Karpas-422 (cell line): ENCODE measurements around the gene CALHM6. TPM values are rescaled to one million over a fixed set of nuclear protein-coding genes. Genes with fewer than 3 reads are reported as not detected.

ENCODE experiments used
- DNase-seq: peaks from one replicate; pipeline ENCODE4 v3.0.0-alpha.2; 2015
- H2AFZ ChIP-seq: fragments of 200-600 bp; sonication (generic); 2 replicates; pipeline ENCODE4 v1.6.1; 2014; ENCODE audit warnings: antibody characterized with exemption, low read length, mixed read lengths
- H3K27ac ChIP-seq: fragments of 200-600 bp; sonication (generic); 2 replicates; pipeline ENCODE4 v1.5.1; 2014; ENCODE audit warnings: mild to moderate bottlenecking, low read length, moderate library complexity
- H3K27me3 ChIP-seq: fragments of 200-600 bp; sonication (generic); 2 replicates; pipeline ENCODE4 v1.6.1; 2014; ENCODE audit warnings: low read length, mixed read lengths
- H3K36me3 ChIP-seq: fragments of 200-600 bp; sonication (generic); 2 replicates; pipeline ENCODE4 v1.6.1; 2014; ENCODE audit warnings: low read length, mixed read lengths; ENCODE audit not compliant: insufficient read depth
- H3K4me1 ChIP-seq: fragments of 200-600 bp; sonication (generic); 2 replicates; pipeline ENCODE4 v1.6.1; 2014; ENCODE audit warnings: mild to moderate bottlenecking, low read length, mixed read lengths
- H3K4me2 ChIP-seq: fragments of 200-600 bp; sonication (generic); 2 replicates; pipeline ENCODE4 v1.6.1; 2014; ENCODE audit warnings: low read length, low read depth, mild to moderate bottlenecking; ENCODE audit not compliant: poor library complexity, severe bottlenecking
- H3K4me3 ChIP-seq: fragments of 200-600 bp; sonication (generic); 2 replicates; pipeline ENCODE4 v1.5.1; 2014; ENCODE audit warnings: mild to moderate bottlenecking, antibody characterized with exemption, low read length, mixed read lengths
- H3K79me2 ChIP-seq: fragments of 200-600 bp; sonication (generic); 2 replicates; pipeline ENCODE4 v1.6.1; 2014; ENCODE audit warnings: mild to moderate bottlenecking, low read length, mixed read lengths
- H3K9ac ChIP-seq: fragments of 200-600 bp; sonication (generic); 2 replicates; pipeline ENCODE4 v1.6.0; 2014; ENCODE audit warnings: low read length
- H3K9me2 ChIP-seq: fragments of 200-600 bp; sonication (generic), shearing (Covaris generic); replicated peaks from 2 replicates; pipeline ENCODE4 v1.6.0; 2014; ENCODE audit warnings: mild to moderate bottlenecking, low read length, moderate library complexity; ENCODE audit not compliant: insufficient read depth
- H3K9me3 ChIP-seq: fragments of 300-700, 200-600 bp; sonication (generic); 2 replicates; pipeline ENCODE4 v1.6.1; 2014; ENCODE audit warnings: low read length, mixed read lengths
- H4K20me1 ChIP-seq: fragments of 200-600 bp; sonication (generic); 2 replicates; pipeline ENCODE4 v1.6.1; 2014; ENCODE audit warnings: mild to moderate bottlenecking, antibody characterized with exemption, low read length, low read depth; ENCODE audit not compliant: insufficient read depth
- total RNA-seq: library from RNA; depleted of rRNA; stranded (reverse); fragments of >200 nt; shearing (Covaris generic); gene quantifications from 2 replicates; pipeline ENCODE4 v1.2.3, GENCODE V29; 2014; ENCODE audit warnings: low replicate concordance

CALHM6 gene
- total RNA-seq, 1 experiment from 2014 or later, result not detected

GRCh38 chr6:116458264-116458663, 2.9 kb upstream of the CALHM6 start:
- Histone ChIP-seq H3K36me3 (no peaks in the 10 kb centered on the region), H3K4me2 (no peak overlapping the region), H3K9me2 (no peaks in the 10 kb centered on the region), H3K9me3 (no peaks in the 10 kb centered on the region), H3K9ac (no peak overlapping the region), H3K4me1 (no peaks in the 10 kb centered on the region), H3K4me3 (no peak overlapping the region), H2AFZ (no peak overlapping the region), H3K79me2 (no peaks in the 10 kb centered on the region), H3K27me3 (no peaks in the 10 kb centered on the region), H3K27ac (no peak overlapping the region), H4K20me1 (no peaks in the 10 kb centered on the region)
- DNase-seq, result no peak

- Histone ChIP-seq H4K20me1 (no peaks in the 10 kb centered on the region), H3K4me3 (no peak overlapping the region), H3K9me3 (no peaks in the 10 kb centered on the region), H3K79me2 (no peaks in the 10 kb centered on the region), H3K4me1 (no peaks in the 10 kb centered on the region), H2AFZ (no peak overlapping the region), H3K36me3 (no peaks in the 10 kb centered on the region), H3K9ac (no peak overlapping the region), H3K27ac (no peak overlapping the region), H3K27me3 (no peaks in the 10 kb centered on the region), H3K9me2 (no peaks in the 10 kb centered on the region), H3K4me2 (no peak overlapping the region)
- DNase-seq, result no peak
Measured at GRCh38 chr6:116459927-116460326, 1.2 kb upstream of the CALHM6 start.

GRCh38 chr6:116461932-116462885, 1.0 kb downstream of the CALHM6 start:
- Histone ChIP-seq H3K9me2 (no peaks in the 10 kb centered on the region), H4K20me1 (no peaks in the 10 kb centered on the region), H3K27me3 (no peaks in the 10 kb centered on the region), H3K9me3 (no peaks in the 10 kb centered on the region), H3K9ac (no peak overlapping the region), H3K79me2 (no peaks in the 10 kb centered on the region), H2AFZ (no peak overlapping the region), H3K4me1 (no peaks in the 10 kb centered on the region), H3K27ac (no peak overlapping the region), H3K4me3 (peak overlapping the region; percentile 19; the same call in 1 of the 2 replicates), H3K36me3 (no peaks in the 10 kb centered on the region), H3K4me2 (peak overlapping the region; percentile 30)
- DNase-seq, result no peak

GRCh38 chr6:116463301-116463700, 2.1 kb downstream of the CALHM6 start:
- Histone ChIP-seq H3K4me1 (no peaks in the 10 kb centered on the region), H3K9me2 (no peaks in the 10 kb centered on the region), H3K4me2 (no peak overlapping the region), H3K4me3 (no peak overlapping the region), H3K27me3 (no peaks in the 10 kb centered on the region), H3K27ac (no peak overlapping the region), H2AFZ (no peak overlapping the region), H4K20me1 (no peaks in the 10 kb centered on the region), H3K9ac (no peak overlapping the region), H3K9me3 (no peaks in the 10 kb centered on the region), H3K79me2 (no peaks in the 10 kb centered on the region), H3K36me3 (no peaks in the 10 kb centered on the region)
- DNase-seq, result no peak

GRCh38 chr6:116465246-116465645, 4.1 kb downstream of the CALHM6 start:
- Histone ChIP-seq H3K9ac (no peak overlapping the region), H4K20me1 (no peaks in the 10 kb centered on the region), H3K9me3 (no peaks in the 10 kb centered on the region), H3K4me2 (no peak overlapping the region), H3K27me3 (no peaks in the 10 kb centered on the region), H3K27ac (no peak overlapping the region), H3K4me1 (no peaks in the 10 kb centered on the region), H3K4me3 (no peak overlapping the region), H3K36me3 (no peaks in the 10 kb centered on the region), H3K79me2 (no peaks in the 10 kb centered on the region), H2AFZ (no peak overlapping the region), H3K9me2 (no peaks in the 10 kb centered on the region)
- DNase-seq, result no peak

- Histone ChIP-seq H4K20me1 (no peaks in the 10 kb centered on the region), H3K27ac (no peak overlapping the region), H3K4me3 (no peak overlapping the region), H2AFZ (no peak overlapping the region), H3K36me3 (no peaks in the 10 kb centered on the region), H3K79me2 (no peaks in the 10 kb centered on the region), H3K9me2 (no peaks in the 10 kb centered on the region), H3K9me3 (no peaks in the 10 kb centered on the region), H3K27me3 (no peaks in the 10 kb centered on the region), H3K4me2 (no peak overlapping the region), H3K4me1 (no peaks in the 10 kb centered on the region), H3K9ac (no peak overlapping the region)
- DNase-seq, result no peak
Measured at GRCh38 chr6:116467096-116467495, 5.9 kb downstream of the CALHM6 start.

- H3K9me3 ChIP-seq, result no peaks in the 10 kb centered on the region
- no peaks in the 10 kb centered on the region for H4K20me1 ChIP-seq
- no peak overlapping the region for H3K4me2 ChIP-seq
- H3K9me2 ChIP-seq, result no peaks in the 10 kb centered on the region
- H3K9ac ChIP-seq, result no peak overlapping the region
- no peak overlapping the region for H3K4me3 ChIP-seq
- no peaks in the 10 kb centered on the region for H3K36me3 ChIP-seq
- H3K27ac ChIP-seq, result no peak overlapping the region
- no peak overlapping the region for H2AFZ ChIP-seq
- no peaks in the 10 kb centered on the region for H3K27me3 ChIP-seq
- no peaks in the 10 kb centered on the region for H3K79me2 ChIP-seq
- no peak for DNase-seq
- H3K4me1 ChIP-seq, result no peaks in the 10 kb centered on the region
Measured at GRCh38 chr6:116467514-116467913, 6.3 kb downstream of the CALHM6 start.

- no peak for DNase-seq
- Histone ChIP-seq H3K9ac (no peak overlapping the region), H3K4me3 (no peak overlapping the region), H4K20me1 (no peaks in the 10 kb centered on the region), H3K9me3 (no peaks in the 10 kb centered on the region), H3K79me2 (no peaks in the 10 kb centered on the region), H3K27me3 (no peaks in the 10 kb centered on the region), H3K9me2 (no peaks in the 10 kb centered on the region), H2AFZ (no peak overlapping the region), H3K27ac (no peak overlapping the region), H3K36me3 (no peaks in the 10 kb centered on the region), H3K4me2 (no peak overlapping the region), H3K4me1 (no peaks in the 10 kb centered on the region)
Measured at GRCh38 chr6:116468293-116468692, 7.1 kb downstream of the CALHM6 start.
